SU-DHL-6 (cell line): ENCODE results near the gene IL1A.

Source experiments
- H2AFZ ChIP-seq: fragments of 200-600 bp; sonication (generic); 2 replicates; pipeline ENCODE4 v1.6.1; 2014; ENCODE audit warnings: low read depth, mild to moderate bottlenecking, moderate library complexity, mixed read lengths, antibody characterized with exemption, low read length; ENCODE audit not compliant: severe bottlenecking
- H3F3A ChIP-seq: fragments of 200-600 bp; shearing (Covaris generic); 2 replicates; pipeline ENCODE4 v1.6.0; 2016; ENCODE audit warnings: antibody characterized with exemption, mild to moderate bottlenecking; ENCODE audit not compliant: insufficient read depth
- H3K27ac ChIP-seq: fragments of 200-600 bp; sonication (generic); 2 replicates; pipeline ENCODE4 v1.5.1; 2016; ENCODE audit warnings: low read depth, mild to moderate bottlenecking, low read length, moderate library complexity, mixed read lengths
- H3K27me3 ChIP-seq: fragments of 200-600 bp; sonication (generic), shearing (Covaris generic); 2 replicates; pipeline ENCODE4 v1.6.0; 2014; ENCODE audit warnings: mild to moderate bottlenecking, low read length
- H3K36me3 ChIP-seq: fragments of 200-600 bp; sonication (generic); 2 replicates; pipeline ENCODE4 v1.6.1; 2014; ENCODE audit warnings: mild to moderate bottlenecking, low read length, mixed read lengths
- H3K4me2 ChIP-seq: fragments of 300-600, 200-600 bp; shearing (Covaris generic), sonication (generic); 2 replicates; pipeline ENCODE4 v1.6.0; 2014; ENCODE audit warnings: low read length, low read depth, mild to moderate bottlenecking; ENCODE audit not compliant: poor library complexity, severe bottlenecking
- H3K4me3 ChIP-seq: fragments of 200-600 bp; sonication (generic); 2 replicates; pipeline ENCODE4 v1.5.1; 2014; ENCODE audit warnings: antibody characterized with exemption, low read length, mild to moderate bottlenecking, mixed read lengths; ENCODE audit not compliant: insufficient read depth, poor library complexity, severe bottlenecking
- H3K79me2 ChIP-seq: fragments of 200-600 bp; sonication (generic); 2 replicates; pipeline ENCODE4 v1.6.1; 2014; ENCODE audit warnings: mild to moderate bottlenecking, low read length, moderate library complexity; ENCODE audit not compliant: insufficient read depth
- H3K9ac ChIP-seq: fragments of 200-600 bp; sonication (generic); 2 replicates; pipeline ENCODE4 v1.7.0; 2014; ENCODE audit warnings: mild to moderate bottlenecking, low read length
- H3K9me2 ChIP-seq: fragments of 200-600 bp; sonication (generic); replicated peaks from 2 replicates; pipeline ENCODE4 v1.6.1; 2014; ENCODE audit warnings: low read length; ENCODE audit not compliant: insufficient read depth
- H3K9me3 ChIP-seq: fragments of 200-600 bp; sonication (generic); 2 replicates; pipeline ENCODE4 v1.6.1; 2014; ENCODE audit warnings: low read length, mixed read lengths; ENCODE audit not compliant: insufficient read depth
- H4K20me1 ChIP-seq: fragments of 200-600 bp; sonication (generic); 2 replicates; pipeline ENCODE4 v1.6.1; 2014; ENCODE audit warnings: low read depth, mild to moderate bottlenecking, antibody characterized with exemption, low read length, moderate library complexity, mixed read lengths
- CTCF ChIP-seq: fragments of 200-600 bp; sonication (generic); IDR thresholded peaks from one replicate; pipeline ENCODE4 v1.5.1; 2017; ENCODE audit warnings: antibody characterized with exemption, mild to moderate bottlenecking, low read length, moderate library complexity; ENCODE audit not compliant: insufficient read depth, poor library complexity, severe bottlenecking
- EZH2phosphoT487 ChIP-seq: fragments of 200-600 bp; sonication (generic), shearing (Covaris generic); conservative IDR thresholded peaks from 2 replicates; pipeline ENCODE4 v1.6.1; 2018; ENCODE audit warnings: mild to moderate bottlenecking, antibody characterized with exemption, low read length, moderate library complexity, mixed read lengths

Gene IL1A

GRCh38 chr2:112791019-112791418 lies 6.7 kb upstream of the IL1A start:
- no peak for TF ChIP-seq EZH2phosphoT487
- TF ChIP-seq CTCF: no peak
- Histone ChIP-seq H3K27me3 (no peaks in the 10 kb centered on the region), H2AFZ (no peak overlapping the region), H4K20me1 (no peaks in the 10 kb centered on the region), H3K9me2 (no peaks in the 10 kb centered on the region; the same call in 1 of the 2 replicates), H3K9me3 (no peaks in the 10 kb centered on the region), H3K4me2 (no peak overlapping the region), H3K36me3 (no peaks in the 10 kb centered on the region), H3F3A (no peaks in the 10 kb centered on the region), H3K27ac (no peak overlapping the region), H3K79me2 (no peaks in the 10 kb centered on the region), H3K9ac (no peak overlapping the region), H3K4me3 (no peak overlapping the region)

GRCh38 chr2:112790305-112790704 lies 6.0 kb upstream of the IL1A start:
- Histone ChIP-seq H3K79me2 (no peaks in the 10 kb centered on the region), H3K9ac (no peak overlapping the region), H4K20me1 (no peaks in the 10 kb centered on the region), H3K4me3 (no peak overlapping the region), H3K4me2 (no peak overlapping the region), H3K9me2 (no peaks in the 10 kb centered on the region; the same call in 1 of the 2 replicates), H3K9me3 (no peaks in the 10 kb centered on the region), H3K27ac (no peak overlapping the region), H3F3A (no peaks in the 10 kb centered on the region), H3K27me3 (no peaks in the 10 kb centered on the region), H2AFZ (no peak overlapping the region), H3K36me3 (no peaks in the 10 kb centered on the region)
- TF ChIP-seq EZH2phosphoT487: no peak
- no peak for TF ChIP-seq CTCF

GRCh38 chr2:112789186-112789585 lies 4.9 kb upstream of the IL1A start:
- H3K27ac ChIP-seq: no peak overlapping the region
- H3K9me2 ChIP-seq: no peaks in the 10 kb centered on the region

More at GRCh38 chr2:112789186-112789585, 4.9 kb upstream of the IL1A start:
- Histone ChIP-seq H3K79me2 (no peaks in the 10 kb centered on the region), H3K9me3 (no peaks in the 10 kb centered on the region), H2AFZ (no peak overlapping the region), H3K4me2 (no peak overlapping the region), H3F3A (no peaks in the 10 kb centered on the region), H3K4me3 (no peak overlapping the region), H3K9ac (no peak overlapping the region), H3K27me3 (no peaks in the 10 kb centered on the region), H3K36me3 (no peaks in the 10 kb centered on the region), H4K20me1 (no peaks in the 10 kb centered on the region)
- TF ChIP-seq CTCF: no peak
- TF ChIP-seq EZH2phosphoT487: no peak
